GM18502 (cell line): ENCODE measurements around the gene ECHDC1.

Experiments used
- ATAC-seq: cut with Tn5 transposase; IDR thresholded peaks from one replicate; pipeline ENCODE4 v1.9.1; 2021; ENCODE audit warnings: mild to moderate bottlenecking; ENCODE audit not compliant: unreplicated experiment, poor library complexity

ECHDC1 gene

DNA sequence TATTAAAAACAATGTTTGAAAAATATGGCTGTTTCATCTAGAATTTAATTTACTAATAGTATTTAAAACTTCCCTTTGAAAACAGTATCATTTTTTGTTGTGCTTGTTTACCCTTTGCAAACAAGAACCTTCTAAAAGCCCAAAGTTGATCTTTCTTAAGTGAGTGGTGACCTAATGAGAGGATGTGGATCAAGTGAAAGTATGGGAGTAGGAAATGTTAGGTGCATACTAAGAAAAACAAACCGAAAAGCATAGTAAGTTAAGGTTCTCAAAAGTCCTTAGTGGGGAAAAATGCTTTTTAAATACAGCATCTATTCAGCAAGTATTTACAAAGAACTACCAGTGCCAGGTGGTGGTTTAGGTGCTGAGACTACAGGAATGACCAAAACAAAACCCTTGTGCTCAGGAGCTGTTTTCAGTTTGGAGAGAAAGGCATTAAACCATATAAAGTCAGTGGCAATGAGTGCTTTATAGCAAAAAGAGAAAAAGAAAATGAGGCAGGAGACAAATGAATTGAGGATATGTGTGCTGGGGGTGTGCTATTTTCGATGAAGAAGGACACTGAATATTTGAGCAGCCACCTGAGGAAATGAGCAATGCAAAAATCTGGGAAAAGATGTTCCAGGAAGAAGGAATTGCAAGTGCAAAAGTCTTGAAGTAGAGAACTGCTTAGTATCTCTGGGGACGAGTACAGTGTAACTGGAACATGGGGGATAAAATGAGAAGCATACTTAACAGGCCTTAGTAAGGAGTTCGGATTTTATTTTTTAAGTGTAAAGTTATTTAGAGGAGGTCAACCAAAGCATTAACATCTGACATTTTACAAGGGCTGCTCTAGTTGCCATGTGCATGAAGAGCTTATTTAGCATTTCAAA is 52.8 kb downstream of the ECHDC1 start:
- ATAC-seq = peak; percentile 44

DNA sequence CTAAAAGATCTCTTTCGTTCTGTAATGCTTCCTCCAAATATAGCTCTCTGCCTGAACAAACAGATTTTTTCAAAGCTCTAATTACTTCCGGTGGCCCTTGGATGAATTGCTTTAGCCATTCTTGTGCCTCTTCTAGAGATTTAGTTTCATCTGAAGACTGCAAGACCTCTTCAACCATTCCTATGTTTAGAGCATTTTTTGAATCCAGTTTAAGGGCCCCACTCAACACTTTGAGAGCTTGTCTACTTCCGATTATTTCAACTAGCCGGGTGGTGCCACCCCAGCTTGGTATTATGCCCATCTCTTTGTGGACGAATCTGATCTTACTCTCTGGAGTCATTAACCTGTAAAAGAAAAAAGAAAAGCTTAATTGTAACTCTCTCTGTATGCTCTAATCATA is 53.5 kb downstream of the ECHDC1 start:
- no peak for ATAC-seq

DNA sequence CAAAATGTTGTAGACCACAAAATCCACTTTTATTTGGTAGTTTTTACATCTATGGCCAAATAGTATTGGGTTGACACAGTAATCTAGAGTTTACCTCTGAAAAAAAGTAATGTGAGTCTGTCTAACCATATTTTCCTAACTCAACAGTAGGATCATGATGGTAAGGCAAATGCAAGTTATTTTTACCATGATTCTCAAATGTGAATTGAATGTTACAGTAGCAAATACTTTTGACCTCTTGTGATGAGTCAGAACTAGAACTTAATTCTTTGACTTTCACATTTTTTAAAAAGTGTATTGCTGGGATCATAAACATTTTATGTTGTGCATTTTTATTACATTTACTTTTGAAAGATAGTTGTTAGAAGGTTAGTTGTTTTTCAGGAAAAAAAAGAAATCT is 54.7 kb downstream of the ECHDC1 start:
- ATAC-seq = no peak

DNA sequence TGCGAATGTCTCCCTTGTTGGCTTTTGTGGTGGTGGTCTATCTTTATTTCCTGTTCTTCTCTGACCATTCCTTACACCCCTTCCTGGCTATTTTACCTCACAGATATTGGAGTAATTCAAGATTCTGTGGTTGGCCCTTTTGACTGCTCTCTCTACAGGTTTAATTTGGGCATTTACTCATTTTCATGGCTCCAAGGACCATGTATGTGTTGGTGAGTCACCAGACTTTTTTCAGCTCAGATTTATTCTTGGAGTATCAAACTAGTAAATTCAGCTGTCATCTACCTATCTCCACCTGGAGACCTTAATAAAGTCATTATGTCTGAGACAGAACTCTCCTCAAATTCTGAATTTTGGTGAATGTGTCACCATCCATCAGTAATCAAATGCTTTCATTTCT is 61.2 kb downstream of the ECHDC1 start:
- no peak for ATAC-seq

DNA sequence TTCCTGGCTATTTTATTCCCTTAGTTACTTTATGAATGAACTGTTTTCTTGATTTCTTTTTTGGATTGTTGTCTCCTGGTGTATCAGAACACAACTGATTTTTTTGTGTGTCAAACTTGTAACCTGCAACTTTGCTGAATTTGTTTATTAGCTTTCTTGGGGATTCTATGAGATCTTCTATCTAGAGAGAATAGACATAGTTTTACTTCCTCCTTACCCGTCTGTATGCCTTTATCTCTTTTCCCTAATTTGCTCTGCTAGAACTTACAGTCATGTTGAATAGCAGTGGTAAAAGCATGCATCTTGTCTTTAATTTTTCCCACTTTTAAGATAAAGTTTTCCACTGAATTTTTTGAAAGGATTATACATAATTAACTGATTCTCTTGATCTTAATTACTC is 63.6 kb downstream of the ECHDC1 start:
- ATAC-seq = no peak

DNA sequence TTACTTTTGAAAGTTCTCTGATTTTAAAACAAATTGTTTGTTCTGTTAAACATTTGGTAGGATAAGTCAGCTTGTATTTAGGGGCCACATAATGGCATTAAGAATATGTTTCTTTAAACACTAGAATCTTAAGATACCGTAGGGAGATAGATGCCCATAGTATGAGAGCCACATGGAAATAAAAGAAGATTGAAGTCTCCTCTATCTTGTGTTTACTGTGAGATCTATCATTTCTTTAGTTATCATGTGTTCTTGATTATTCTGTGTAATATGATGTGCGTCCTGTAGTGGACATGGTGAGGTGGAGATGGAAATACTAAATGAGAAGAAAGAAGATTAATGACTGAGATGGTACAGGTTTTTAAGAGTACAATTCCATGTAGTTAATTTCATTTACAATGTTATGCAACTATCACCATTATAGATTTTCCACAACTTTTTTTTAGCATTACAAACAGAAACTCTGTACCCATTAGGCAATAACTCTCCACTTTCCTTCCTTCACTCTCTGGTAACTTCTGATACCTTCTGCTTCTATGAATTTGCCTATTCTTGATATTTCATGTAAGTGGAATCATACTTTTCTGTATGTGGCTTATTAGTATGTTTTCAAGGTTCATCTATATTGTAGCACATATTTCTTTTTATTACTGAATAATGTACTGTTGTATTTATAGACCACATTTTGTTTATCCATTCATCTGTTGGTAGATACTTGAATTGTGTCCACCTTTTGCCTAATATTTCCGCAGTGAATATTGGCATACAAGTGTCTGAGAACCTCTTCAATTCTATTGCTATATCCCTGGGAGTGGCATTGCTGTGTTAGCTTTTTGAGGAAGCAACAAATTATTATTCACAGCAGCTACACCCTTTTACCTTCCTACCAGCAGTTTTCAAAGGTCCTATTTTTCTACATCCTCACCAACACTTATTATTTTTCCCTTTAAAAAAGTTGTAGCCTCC is 65.2 kb downstream of the ECHDC1 start:
- ATAC-seq = no peak

DNA sequence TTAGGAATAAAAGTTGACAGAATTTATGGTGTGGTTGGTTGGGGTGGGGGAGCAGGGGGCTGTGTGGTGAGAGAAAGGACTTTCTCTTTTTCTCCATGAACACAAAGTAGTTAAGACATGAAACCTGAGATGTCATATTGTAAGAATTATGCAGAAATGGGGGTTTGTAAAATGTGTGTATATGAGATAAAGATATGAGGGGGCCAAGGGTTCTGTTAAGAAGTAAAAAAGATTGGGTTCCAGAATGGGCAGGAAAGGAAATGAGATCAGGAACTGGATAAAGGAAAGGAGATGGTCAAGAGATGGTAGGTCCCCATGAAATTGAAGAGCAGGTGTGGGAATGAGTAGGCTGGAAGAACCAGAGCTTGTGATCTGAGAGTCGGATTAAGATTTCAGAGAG is 67.1 kb downstream of the ECHDC1 start:
- ATAC-seq = no peak

DNA sequence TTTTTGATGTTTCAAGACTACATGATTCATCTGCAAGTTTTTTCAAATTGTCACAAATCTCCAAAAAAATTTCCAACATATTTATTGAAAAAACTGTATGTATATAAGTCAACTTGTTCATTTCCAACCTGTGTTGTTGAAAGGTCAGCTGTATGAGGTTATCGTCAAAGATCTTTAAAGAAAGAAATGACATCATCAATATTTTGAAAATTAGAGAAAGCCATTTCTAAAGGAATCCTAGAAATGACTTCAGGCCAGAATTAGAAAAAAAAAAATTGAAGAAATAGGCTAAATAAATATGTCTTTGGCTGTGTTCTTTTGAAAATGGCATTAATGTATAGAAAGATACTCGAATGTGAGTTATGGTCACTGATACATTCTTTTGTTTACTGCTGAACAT is 69.9 kb downstream of the ECHDC1 start:
- ATAC-seq = no peak

DNA sequence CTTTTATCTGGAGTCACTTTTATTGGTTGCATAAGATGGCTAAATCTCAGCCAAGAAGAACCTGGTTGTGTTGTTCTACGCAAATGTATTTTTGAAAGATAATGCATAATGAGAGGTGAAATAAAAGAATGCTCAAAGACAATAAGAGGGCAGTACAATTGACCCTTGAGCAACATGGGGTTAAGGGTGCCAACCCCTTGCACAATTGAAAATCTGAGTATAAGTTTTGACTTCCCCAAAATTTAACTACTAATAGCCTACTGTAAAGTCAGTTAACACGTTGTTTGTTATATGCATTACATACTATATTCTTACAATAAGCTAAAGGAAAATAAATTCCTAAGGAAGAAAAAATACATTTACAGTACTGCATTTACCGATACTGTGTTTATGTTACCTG is 70.8 kb downstream of the ECHDC1 start:
- ATAC-seq = no peak

DNA sequence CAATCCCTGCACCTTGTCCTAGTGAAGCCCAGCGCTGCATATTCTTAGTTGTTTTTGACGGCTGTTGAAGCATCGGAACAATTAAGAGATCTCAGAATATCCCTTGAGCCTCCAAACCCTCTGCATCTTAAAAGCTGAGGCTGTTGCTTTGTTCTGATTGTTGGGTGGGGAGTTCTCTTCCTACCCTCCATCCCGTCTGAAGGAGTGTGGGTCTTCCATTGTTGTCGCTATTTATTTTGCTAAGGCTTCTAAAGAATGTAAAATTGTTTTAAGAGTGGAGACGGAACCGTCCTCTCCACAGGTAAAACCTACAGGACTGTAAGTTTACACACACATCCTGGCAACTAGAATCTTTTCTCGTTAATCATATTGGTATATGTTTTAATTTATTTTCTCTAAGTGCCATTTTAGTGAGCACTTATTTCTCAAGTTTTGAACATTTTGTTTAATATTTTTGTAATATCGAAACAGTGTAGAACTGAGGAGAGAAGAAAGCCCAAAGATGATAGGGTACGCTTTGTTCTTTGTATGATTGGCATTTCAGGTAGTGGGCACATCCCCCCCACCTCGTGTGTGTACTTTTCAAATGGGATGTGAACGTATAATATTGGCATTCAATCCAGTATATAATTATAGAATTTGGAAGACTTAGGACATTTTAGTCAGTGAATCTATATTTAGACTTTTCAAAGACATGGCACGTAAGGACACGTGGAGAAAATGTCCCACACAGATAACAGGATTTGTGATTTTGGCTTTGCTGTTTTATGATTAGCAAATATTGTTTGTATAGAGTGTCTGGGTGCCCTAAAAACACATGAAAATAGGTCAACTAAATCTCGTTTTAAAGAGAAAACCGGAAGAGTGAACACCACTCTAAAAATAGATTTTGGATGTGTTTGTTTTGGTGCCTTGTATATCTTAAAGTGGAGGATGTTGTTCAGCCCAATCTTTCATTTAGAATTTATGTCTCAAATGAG is 75.5 kb downstream of the ECHDC1 start:
- peak; percentile 11 for ATAC-seq

DNA sequence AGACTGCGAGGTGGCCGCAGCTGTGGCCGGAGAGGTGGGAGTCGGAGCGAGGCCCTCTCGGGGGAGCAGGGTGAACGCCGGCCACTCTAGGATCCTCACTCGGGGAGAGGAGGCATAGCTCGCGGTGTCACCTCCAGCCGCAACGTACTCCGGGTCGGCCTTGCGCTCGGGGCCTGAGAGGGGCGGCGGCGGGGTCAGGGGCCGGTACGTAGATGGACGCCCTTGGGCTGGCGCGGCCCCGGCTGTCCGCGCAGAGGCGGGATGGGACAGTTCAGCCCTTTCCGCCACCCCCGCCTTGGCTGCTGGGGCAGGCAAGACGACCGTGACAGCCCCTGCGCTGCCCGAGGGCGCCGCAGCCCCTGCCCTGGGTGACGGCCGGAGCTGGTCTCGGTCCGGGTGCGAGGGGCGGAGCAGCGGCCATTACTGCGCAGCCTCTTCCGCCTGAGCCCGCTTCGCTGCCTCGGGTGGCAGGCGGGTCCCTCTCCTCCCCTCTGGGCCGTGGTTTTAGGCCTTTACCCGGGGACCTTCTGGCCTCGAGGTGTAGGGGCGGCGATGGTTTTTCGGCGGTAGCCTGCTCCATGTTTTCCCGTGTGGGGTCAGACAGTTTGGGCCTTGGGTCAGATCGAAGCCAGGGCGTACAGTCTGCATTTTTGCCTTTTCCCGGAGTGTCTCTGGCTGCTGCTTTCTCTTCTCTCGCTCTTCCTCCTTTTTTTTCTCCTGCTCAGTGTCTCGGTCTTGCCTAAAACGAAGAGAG is 76.3 kb downstream of the ECHDC1 start:
- peak; percentile 79 for ATAC-seq

DNA sequence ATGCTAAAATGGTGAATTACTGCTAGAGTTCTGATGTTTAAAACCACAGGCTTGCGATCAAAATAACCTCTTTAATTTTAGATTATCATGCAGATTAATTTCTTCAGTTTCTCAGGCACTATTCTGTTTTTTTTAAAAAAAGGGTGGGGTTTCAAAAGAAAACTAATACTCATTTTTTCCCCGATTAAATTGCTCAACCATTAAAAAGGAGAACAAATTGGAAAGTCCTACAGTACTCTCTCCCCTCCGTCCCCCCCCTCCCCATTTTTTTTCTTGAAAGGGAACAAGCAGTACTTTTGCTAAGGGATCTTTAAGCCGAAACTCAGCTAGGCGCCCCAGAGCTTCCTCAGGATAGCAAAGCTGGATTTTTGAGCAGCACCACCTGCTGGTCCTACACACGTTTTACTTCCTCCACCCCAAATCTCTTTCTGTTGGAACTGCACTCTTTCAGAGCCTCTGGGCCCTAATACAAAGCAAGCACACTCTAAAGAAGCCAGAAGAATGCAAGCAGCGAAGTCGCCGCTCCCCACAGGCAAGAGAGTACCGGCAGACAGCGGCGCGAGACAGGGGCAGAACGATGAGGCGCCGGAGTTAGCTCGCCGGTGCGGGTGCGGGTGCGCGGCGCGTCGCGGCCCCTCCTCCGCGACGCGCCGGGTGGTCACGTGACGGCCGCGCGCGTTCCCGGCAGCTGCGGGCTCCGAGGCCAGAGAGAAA is 77.1 kb downstream of the ECHDC1 start, which contains the start of gene RNF146:
Gene RNF146, plus strand, starts transcription at position 687 of the 714 bp plus-strand sequence. CDS start 13,475 bp downstream, outside the sequence.
- ATAC-seq = peak; percentile 81

DNA sequence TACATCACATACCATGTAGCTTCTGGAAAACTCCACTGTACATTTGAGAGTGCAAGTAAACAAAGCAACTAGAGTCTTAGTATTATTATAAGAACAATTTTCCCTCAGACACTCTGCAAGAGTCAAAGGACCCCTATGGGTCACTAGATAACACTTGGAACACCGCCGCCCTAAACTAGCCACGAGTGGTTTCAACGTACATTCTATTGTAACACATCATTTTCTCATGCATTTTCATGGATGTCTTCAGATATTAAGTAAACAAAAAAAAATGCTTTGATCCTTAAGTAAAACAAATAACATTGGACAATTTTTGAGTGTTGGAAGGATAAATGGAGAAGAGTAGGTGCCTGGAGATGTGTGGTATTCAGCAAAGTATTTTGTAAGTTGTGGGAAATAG is 79.9 kb downstream of the ECHDC1 start:
- ATAC-seq = no peak

DNA sequence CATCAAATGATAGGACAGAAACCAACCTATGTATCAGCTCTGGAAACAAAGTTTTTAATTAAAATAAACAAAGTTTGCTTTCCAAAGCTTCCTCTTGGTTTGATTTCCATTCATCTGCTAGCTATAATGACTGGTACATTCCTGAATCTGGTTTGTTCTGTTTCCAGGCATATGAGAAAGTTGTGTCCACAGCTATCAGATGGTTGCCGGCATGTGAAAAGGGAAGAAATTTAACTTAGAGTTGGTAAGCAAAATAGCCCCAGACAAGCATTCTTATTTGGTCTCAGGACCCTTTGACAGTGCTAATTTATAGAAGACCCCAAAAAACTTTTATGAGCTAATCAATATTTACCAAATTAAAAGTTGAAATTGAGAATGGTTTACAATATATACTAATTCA is 80.5 kb downstream of the ECHDC1 start:
- ATAC-seq = no peak

DNA sequence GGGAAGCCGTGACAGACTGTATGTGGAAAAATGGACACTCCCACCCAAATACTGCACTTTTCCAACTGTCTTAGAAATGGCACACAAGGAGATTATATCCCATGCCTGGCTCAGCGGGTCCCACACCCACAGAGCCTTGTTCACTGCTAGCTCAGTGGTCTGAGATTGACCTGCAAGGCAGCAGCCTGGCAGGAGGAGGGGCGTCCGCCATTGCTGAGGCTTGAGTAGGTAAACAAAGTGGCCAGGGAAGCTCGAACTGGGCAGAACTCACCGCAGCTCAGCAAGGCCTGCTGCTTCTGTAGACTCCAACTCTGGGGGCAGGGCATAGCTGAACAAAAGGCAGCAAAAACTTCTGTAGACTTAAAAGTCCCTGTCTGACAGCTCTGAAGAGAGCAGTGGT is 88.1 kb downstream of the ECHDC1 start:
- ATAC-seq = no peak

DNA sequence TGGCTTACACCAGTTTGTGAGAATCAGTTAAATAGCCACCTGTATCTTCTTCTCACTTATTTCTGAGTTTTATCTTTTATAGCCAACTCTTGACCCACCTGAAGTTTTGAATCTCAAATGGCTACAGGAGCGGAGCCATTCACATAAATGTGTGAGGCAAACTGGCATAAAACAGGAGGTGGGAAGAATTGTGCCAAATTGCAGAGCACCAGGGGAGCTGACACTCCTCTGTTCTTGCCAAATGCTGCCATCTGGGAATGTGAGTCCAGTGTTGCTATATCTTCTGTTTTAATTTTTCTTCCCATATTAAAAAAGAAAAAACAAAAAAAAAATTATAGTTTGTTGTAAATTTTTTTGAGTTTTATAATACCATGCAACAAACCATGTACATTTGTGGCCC is 93.8 kb downstream of the ECHDC1 start:
- ATAC-seq = no peak

DNA sequence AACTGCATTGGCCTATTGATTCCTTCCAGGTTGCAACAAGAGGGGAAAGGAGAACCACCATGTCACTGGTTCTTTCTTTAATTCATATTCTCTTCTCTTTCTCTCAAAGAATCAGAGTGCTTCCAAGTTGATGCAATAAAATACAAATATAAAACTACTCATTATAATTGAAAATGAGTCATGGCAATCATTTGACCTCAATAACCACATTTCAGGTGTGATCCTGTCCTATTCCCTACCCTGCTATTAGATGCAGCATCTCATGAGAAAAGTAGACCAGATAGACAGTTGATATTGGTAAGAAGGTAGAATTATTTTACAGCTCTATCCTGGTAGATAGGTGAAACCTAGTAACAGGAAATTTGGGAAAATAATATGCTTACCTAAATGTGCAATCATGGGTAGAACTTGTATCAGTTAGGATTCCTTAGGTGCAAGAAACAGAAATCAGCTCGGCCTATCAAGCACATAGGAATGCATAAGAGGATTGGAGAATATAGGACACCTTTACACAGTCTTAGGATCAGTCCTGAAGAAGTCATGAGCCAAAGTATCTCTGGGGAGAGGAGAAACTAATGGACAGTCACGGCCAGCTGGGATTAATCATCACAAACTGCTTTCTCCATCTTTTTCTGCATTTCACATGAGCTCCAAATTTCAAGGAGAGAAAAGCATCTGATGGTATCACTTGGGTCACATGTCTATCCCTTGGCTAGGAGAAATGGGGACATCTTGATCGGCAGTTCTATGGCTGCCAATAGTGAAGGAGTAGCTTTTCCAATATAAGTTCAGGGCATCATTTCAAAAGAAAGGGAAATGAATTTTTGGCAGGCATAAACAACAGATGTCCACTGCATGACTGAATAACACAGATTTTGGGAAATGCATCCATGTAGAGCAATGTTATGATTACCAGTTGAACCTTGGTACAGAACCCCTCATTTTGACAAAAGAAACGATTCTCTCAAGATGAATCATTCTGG is 96.0 kb downstream of the ECHDC1 start:
- no peak for ATAC-seq
